Measurements from ENCODE around the gene CAMK4. TPM values are rescaled to one million over a fixed set of nuclear protein-coding genes. Genes with fewer than 3 reads are reported as not detected.

CAMK4 gene
- total and polyA plus RNA-seq, 11 donors, result 0.02 to 3.7 (median 0.32) TPM; not detected in 3

GRCh38 chr5:111268300-111268699, 44.1 kb downstream of the CAMK4 start:
- TF ChIP-seq CTCF (IDR thresholded peaks at IDR 0.05), result no peak
- no peak for TF ChIP-seq POLR2A (IDR thresholded peaks at IDR 0.05)
- no peak for DNase-seq

GRCh38 chr5:111271885-111272284, 47.7 kb downstream of the CAMK4 start:
- intact Hi-C loops (cut with DNase I), result loop anchor here in 1 of 10 donors (10.0 kb wide), 1 partner anchor 873 kb away; no protein-coding TSS in a partner anchor
- ATAC-seq, result no peak
- no peaks in the 10 kb centered on the region for H3K27me3 ChIP-seq
- 89 to 95% (median 92%) methylated on average over 3 of the region's 3 CpGs for WGBS, 4 donors
- no peaks in the 10 kb centered on the region for H3K9me3 ChIP-seq
- H3K36me3 ChIP-seq, result no peaks in the 10 kb centered on the region
- H3K4me3 ChIP-seq, result no peak overlapping the region
- TF ChIP-seq POLR2A (IDR thresholded peaks at IDR 0.05), result no peak
- TF ChIP-seq CTCF (IDR thresholded peaks at IDR 0.05), result no peak
- no peaks in the 10 kb centered on the region for H3K4me1 ChIP-seq
- H3K27ac ChIP-seq, result no peak overlapping the region
- no peak for DNase-seq

More at GRCh38 chr5:111268300-111268699, 44.1 kb downstream of the CAMK4 start:
- no peaks in the 10 kb centered on the region for H3K9me3 ChIP-seq
- H3K36me3 ChIP-seq, result no peaks in the 10 kb centered on the region
- no peaks in the 10 kb centered on the region for H3K27me3 ChIP-seq
- no peak overlapping the region for H3K27ac ChIP-seq
- no peak for ATAC-seq
- intact Hi-C loops (cut with DNase I), result no loop called here
- H3K4me3 ChIP-seq, result no peak overlapping the region
- H3K4me1 ChIP-seq, result no peaks in the 10 kb centered on the region

GRCh38 chr5:111277061-111277460, 52.9 kb downstream of the CAMK4 start:
- Histone ChIP-seq H3K9me3 (no peaks in the 10 kb centered on the region), H3K4me1 (no peaks in the 10 kb centered on the region), H3K27me3 (no peaks in the 10 kb centered on the region), H3K27ac (no peak overlapping the region), H3K36me3 (no peaks in the 10 kb centered on the region), H3K4me3 (no peak overlapping the region)
- WGBS, 4 donors, result 89 to 97% (median 94%) methylated on average over 2 of the region's 2 CpGs
- intact Hi-C loops (cut with DNase I), result loop anchor here in 4 of 10 donors (5.0 to 10.0 kb wide), 2 partner anchors 120 to 868 kb away; no protein-coding TSS in a partner anchor
- ATAC-seq, result no peak
- no peak for DNase-seq
- no peak for TF ChIP-seq POLR2A (IDR thresholded peaks at IDR 0.05)
- TF ChIP-seq CTCF (IDR thresholded peaks at IDR 0.05), result no peak

- WGBS, 4 donors, result 37 to 43% (median 38%) methylated on average over 12 of the region's 12 CpGs
- H3K4me3 ChIP-seq, result no peak overlapping the region
- no peaks in the 10 kb centered on the region for H3K4me1 ChIP-seq
- intact Hi-C loops (cut with DNase I), result loop anchor here (2.0 to 10.0 kb wide), 4 partner anchors 120 to 866 kb away; no protein-coding TSS in a partner anchor
- peak; percentile 11 to 74 (median 37) for DNase-seq
- peak in 1 of 4 donors; percentile 68 for ATAC-seq
- H3K36me3 ChIP-seq, result no peaks in the 10 kb centered on the region
- no peaks in the 10 kb centered on the region for H3K9me3 ChIP-seq
- TF ChIP-seq CTCF (IDR thresholded peaks at IDR 0.05) (peak; percentile 48 to 80 (median 69)), POLR2A (IDR thresholded peaks at IDR 0.05) (no peak)
- no peak overlapping the region for H3K27ac ChIP-seq
- H3K27me3 ChIP-seq, result no peaks in the 10 kb centered on the region
Observed at GRCh38 chr5:111278858-111279504, 54.8 kb downstream of the CAMK4 start.
